Activated B cell treated with CpG ODN at 0.5 μM for 24 hours (primary cell): ENCODE measurements around the gene MPPED2. TPM values are rescaled to one million over a fixed set of nuclear protein-coding genes. Genes with fewer than 3 reads are reported as not detected.

Experiments
- ATAC-seq: fragments of 200-7000 bp; cut with Tn5 transposase; one replicate; pipeline ENCODE4 v1.10.0; 2021; ENCODE audit warnings: low read depth, mild to moderate bottlenecking, moderate library complexity
- CTCF ChIA-PET: fragments of 350-600 bp; sonication (Branson Sonifier 250); formaldehyde crosslinking; loops from one replicate; lab custom pipeline; 2021; ENCODE audit warnings: antibody characterized with exemption; lab: Charles Lee
- POLR2A ChIA-PET: fragments of 350-600 bp; sonication (Branson Sonifier 250); formaldehyde crosslinking; loops from one replicate; lab custom pipeline; 2021; ENCODE audit warnings: antibody characterized with exemption; lab: Charles Lee
- DNase-seq: peaks from one replicate; pipeline ENCODE4 v3.0.0; 2022
- H3K27ac Mint-ChIP-seq: one replicate; pipeline ENCODE4 v1.8.0; 2020; ENCODE audit warnings: mixed read lengths
- H3K27me3 Mint-ChIP-seq: one replicate; pipeline ENCODE4 v1.8.0; 2021; ENCODE audit warnings: mixed read lengths
- H3K36me3 Mint-ChIP-seq: one replicate; pipeline ENCODE4 v1.8.0; 2021; ENCODE audit warnings: low read depth, mixed read lengths
- H3K4me1 Mint-ChIP-seq: one replicate; pipeline ENCODE4 v1.8.0; 2021; ENCODE audit warnings: mixed read lengths
- H3K4me3 Mint-ChIP-seq: one replicate; pipeline ENCODE4 v1.8.0; 2020; ENCODE audit warnings: mild to moderate bottlenecking, mixed read lengths
- H3K9me3 Mint-ChIP-seq: one replicate; pipeline ENCODE4 v1.8.0; 2020; ENCODE audit warnings: mixed read lengths
- CTCF ChIP-seq: fragments of 200-600 bp; IDR thresholded peaks from one replicate; pipeline ENCODE4 v1.8.0; 2022; ENCODE audit warnings: antibody characterized with exemption, mild to moderate bottlenecking
- intact Hi-C: fragments of 100-400 bp; cut with micrococcal nuclease; formaldehyde crosslinking; loops from one replicate; pipeline ENCODE4 v1.15.1; 2024
- total RNA-seq: library from RNA; stranded (reverse); gene quantifications from 2 replicates; pipeline ENCODE4 v1.2.3, GENCODE V29; 2022

The MPPED2 gene
- total RNA-seq, 1 donor from 2014 or later: 1.7 TPM

GRCh38 chr11:30424844-30425243 is 161.3 kb downstream of the MPPED2 start:
- ATAC-seq (no peak), DNase-seq (no peak)
- ChIA-PET POLR2A (no interaction called here), CTCF (no interaction called here)
- no peak for TF ChIP-seq CTCF
- Mint-ChIP-seq H3K27me3 (peaks cover 6% of the 10 kb centered on the region), H3K36me3 (no peaks in the 10 kb centered on the region), H3K4me1 (no peaks in the 10 kb centered on the region), H3K4me3 (no peak overlapping the region), H3K9me3 (no peaks in the 10 kb centered on the region), H3K27ac (no peak overlapping the region)
- intact Hi-C loops: no loop called here

GRCh38 chr11:30424321-30424720 is 161.8 kb downstream of the MPPED2 start:
- ATAC-seq (no peak), DNase-seq (no peak)
- ChIA-PET POLR2A (no interaction called here), CTCF (no interaction called here)
- intact Hi-C loops: no loop called here
- no peak overlapping the region for H3K4me3 Mint-ChIP-seq
- H3K36me3 Mint-ChIP-seq: no peaks in the 10 kb centered on the region
- peaks cover 8% of the 10 kb centered on the region for H3K27me3 Mint-ChIP-seq
- H3K9me3 Mint-ChIP-seq: no peaks in the 10 kb centered on the region
- TF ChIP-seq CTCF: no peak
- no peaks in the 10 kb centered on the region for H3K4me1 Mint-ChIP-seq
- H3K27ac Mint-ChIP-seq: no peak overlapping the region

GRCh38 chr11:30423886-30424285 is 162.3 kb downstream of the MPPED2 start:
- Mint-ChIP-seq H3K4me1 (no peaks in the 10 kb centered on the region), H3K27ac (no peak overlapping the region), H3K9me3 (no peaks in the 10 kb centered on the region), H3K36me3 (no peaks in the 10 kb centered on the region), H3K27me3 (peaks cover 8% of the 10 kb centered on the region), H3K4me3 (no peak overlapping the region)
- ChIA-PET CTCF (no interaction called here), POLR2A (no interaction called here)
- intact Hi-C loops: no loop called here
- ATAC-seq (no peak), DNase-seq (no peak)
- TF ChIP-seq CTCF: no peak

- no peak for TF ChIP-seq CTCF
- intact Hi-C loops: no loop called here
- peaks cover 8% of the 10 kb centered on the region for H3K27me3 Mint-ChIP-seq
- H3K9me3 Mint-ChIP-seq: no peaks in the 10 kb centered on the region
- DNase-seq (no peak), ATAC-seq (no peak)
- H3K36me3 Mint-ChIP-seq: no peaks in the 10 kb centered on the region
- no peak overlapping the region for H3K4me3 Mint-ChIP-seq
- no peak overlapping the region for H3K27ac Mint-ChIP-seq
- POLR2A ChIA-PET: no interaction called here
- CTCF ChIA-PET: no interaction called here
- H3K4me1 Mint-ChIP-seq: no peaks in the 10 kb centered on the region
Measured at GRCh38 chr11:30423279-30423648, 162.9 kb downstream of the MPPED2 start.

- Mint-ChIP-seq H3K4me3 (no peak overlapping the region), H3K9me3 (no peaks in the 10 kb centered on the region), H3K27me3 (peaks cover 8% of the 10 kb centered on the region), H3K27ac (no peak overlapping the region), H3K36me3 (no peaks in the 10 kb centered on the region), H3K4me1 (no peaks in the 10 kb centered on the region)
- ChIA-PET CTCF (no interaction called here), POLR2A (no interaction called here)
- ATAC-seq: no peak
- TF ChIP-seq CTCF: no peak
- no peak for DNase-seq
- intact Hi-C loops: no loop called here
Measured at GRCh38 chr11:30422447-30423278, 163.5 kb downstream of the MPPED2 start.
